Panc1 (cell line): Measurements from ENCODE around the gene TTC24. TPM values are rescaled to one million over a fixed set of nuclear protein-coding genes. Genes with fewer than 3 reads are reported as not detected.

Source experiments
- ATAC-seq: fragments of 200-7000 bp; cut with Tn5 transposase; 2 replicates; pipeline ENCODE4 v1.9.1; 2020; ENCODE audit warnings: mild to moderate bottlenecking, moderate library complexity
- BruUV-seq: library from RNA; stranded (reverse); fragments of 400-500 nt; replicated peaks from 2 replicates; lab custom pipeline; 2021; lab: Mats Ljungman, UMichigan
- CTCF ChIA-PET: fragments of 300-600 bp; sonication (Branson Sonifier 250); formaldehyde crosslinking; loops from one replicate; lab custom pipeline; 2022; ENCODE audit warnings: antibody characterized with exemption; lab: Charles Lee
- POLR2A ChIA-PET: fragments of 300-600 bp; sonication (Branson Sonifier 250); formaldehyde crosslinking; loops from one replicate; lab custom pipeline; 2022; ENCODE audit warnings: antibody characterized with exemption; lab: Charles Lee
- DNase-seq: peaks from one replicate; pipeline ENCODE4 v3.0.0-alpha.2; 2010; ENCODE audit warnings: low read depth, low spot score
- H3K27ac ChIP-seq: 2 replicates; pipeline ENCODE4 v1.5.1; 2011; ENCODE audit warnings: mild to moderate bottlenecking, low read length, inconsistent platforms
- H3K27me3 ChIP-seq: fragments of 200-500 bp; sonication (Bioruptor generic); 2 replicates; pipeline ENCODE4 v1.6.0; 2014; ENCODE audit warnings: low read length, inconsistent platforms; ENCODE audit not compliant: control insufficient read depth, insufficient read depth
- H3K36me3 ChIP-seq: fragments of 200-500 bp; sonication (Bioruptor generic); 2 replicates; pipeline ENCODE4 v1.5.1; 2014; ENCODE audit warnings: inconsistent platforms, mild to moderate bottlenecking, low read length, moderate library complexity; ENCODE audit not compliant: control insufficient read depth, insufficient read depth
- H3K4me1 ChIP-seq: 2 replicates; pipeline ENCODE4 v1.5.1; 2011; ENCODE audit warnings: inconsistent platforms, mild to moderate bottlenecking, low read length, moderate library complexity; ENCODE audit not compliant: control insufficient read depth, insufficient read depth
- H3K4me3 ChIP-seq, 2 experiments: 2 replicates each; pipeline ENCODE4 v1.5.1; 2011 to 2012; ENCODE audit warnings: low read depth in 2 of 2, low read length in 2 of 2, mild to moderate bottlenecking in 2 of 2, inconsistent platforms in 1 of 2, moderate library complexity in 1 of 2
- H3K9me3 ChIP-seq: fragments of 200-500 bp; sonication (Bioruptor generic); 2 replicates; pipeline ENCODE4 v1.5.1; 2014; ENCODE audit warnings: low read depth, mild to moderate bottlenecking, inconsistent platforms, low read length, moderate library complexity; ENCODE audit not compliant: control insufficient read depth, insufficient read depth
- POLR2AphosphoS5 ChIP-seq: IDR thresholded peaks from 2 replicates; pipeline ENCODE4 v1.6.1; 2012; ENCODE audit warnings: mild to moderate bottlenecking, low read depth, low read length, moderate library complexity
- SIN3A ChIP-seq: IDR thresholded peaks from 2 replicates; pipeline ENCODE4 v1.6.1; 2012; ENCODE audit warnings: low read depth, mild to moderate bottlenecking, low read length, moderate library complexity, borderline replicate concordance; ENCODE audit not compliant: insufficient read depth
- TCF7L2 ChIP-seq: IDR thresholded peaks from 2 replicates; pipeline ENCODE4 v1.6.1; 2011; ENCODE audit warnings: mild to moderate bottlenecking, low read depth, low read length, inconsistent platforms
- in situ Hi-C: cut with HindIII; loops from 2 replicates; pipeline ENCODE4 v1.10.0; 2016; ENCODE audit warnings: low sequenced_read_pairs, low pct_unique_long_range_greater_than_20kb
- intact Hi-C: fragments of 100-400 bp; cut with micrococcal nuclease; formaldehyde crosslinking; loops from one replicate; pipeline ENCODE4 v1.10.0; 2022; ENCODE audit not compliant: unreplicated experiment
- total RNA-seq: library from RNA; stranded (reverse); gene quantifications from one replicate; pipeline ENCODE4 v1.2.1, GENCODE V29; 2021; ENCODE audit not compliant: unreplicated experiment
- TF ChIP-seq, protein P1 (sequence below): fragments of 450-650 bp; IDR thresholded peaks from 2 replicates; pipeline ENCODE4 v1.5.1; 2017; ENCODE audit warnings: mild to moderate bottlenecking
- TF ChIP-seq, protein P2 (sequence below), 2 experiments: IDR thresholded peaks; 2 replicates each; pipeline ENCODE4 v1.6.1; 2011 to 2012; ENCODE audit warnings: low read depth in 2 of 2, control low read depth in 1 of 2, low read length in 1 of 2, mild to moderate bottlenecking in 1 of 2, moderate library complexity in 1 of 2; ENCODE audit not compliant: insufficient read depth in 1 of 2

Gene TTC24
- total RNA-seq, 1 experiment from 2014 or later, result not detected

DNA sequence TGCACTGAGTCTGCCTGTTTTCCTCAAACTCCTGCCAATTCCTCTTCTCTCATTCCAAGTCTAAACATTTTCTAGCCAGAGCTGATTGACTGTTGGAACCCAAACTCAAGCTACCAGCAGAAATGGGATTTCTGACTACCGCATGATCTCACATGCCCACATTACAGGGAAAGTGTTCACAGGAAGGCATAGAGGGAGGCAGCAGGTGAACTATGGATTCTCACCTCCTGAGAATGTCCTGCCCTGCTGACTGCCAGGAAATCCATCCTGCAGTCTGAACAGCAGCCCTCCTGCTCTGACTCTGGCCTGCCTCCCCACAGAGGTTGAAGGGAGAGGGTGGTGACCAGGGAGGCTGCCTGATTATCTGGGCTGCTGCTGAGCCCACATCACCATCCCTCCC is 29.7 kb upstream of the TTC24 start:
- in situ Hi-C loops, result no loop called here
- ChIA-PET CTCF (interaction anchor here (0.9 kb wide), 1 partner anchor 60 kb away, joined by 4 read pairs; no protein-coding TSS in a partner anchor), POLR2A (no interaction called here)
- no peak for DNase-seq
- intact Hi-C loops, result no loop called here
- TF ChIP-seq SIN3A (no peak), POLR2AphosphoS5 (no peak), TCF7L2 (no peak)
- TF ChIP-seq, protein P1, sequence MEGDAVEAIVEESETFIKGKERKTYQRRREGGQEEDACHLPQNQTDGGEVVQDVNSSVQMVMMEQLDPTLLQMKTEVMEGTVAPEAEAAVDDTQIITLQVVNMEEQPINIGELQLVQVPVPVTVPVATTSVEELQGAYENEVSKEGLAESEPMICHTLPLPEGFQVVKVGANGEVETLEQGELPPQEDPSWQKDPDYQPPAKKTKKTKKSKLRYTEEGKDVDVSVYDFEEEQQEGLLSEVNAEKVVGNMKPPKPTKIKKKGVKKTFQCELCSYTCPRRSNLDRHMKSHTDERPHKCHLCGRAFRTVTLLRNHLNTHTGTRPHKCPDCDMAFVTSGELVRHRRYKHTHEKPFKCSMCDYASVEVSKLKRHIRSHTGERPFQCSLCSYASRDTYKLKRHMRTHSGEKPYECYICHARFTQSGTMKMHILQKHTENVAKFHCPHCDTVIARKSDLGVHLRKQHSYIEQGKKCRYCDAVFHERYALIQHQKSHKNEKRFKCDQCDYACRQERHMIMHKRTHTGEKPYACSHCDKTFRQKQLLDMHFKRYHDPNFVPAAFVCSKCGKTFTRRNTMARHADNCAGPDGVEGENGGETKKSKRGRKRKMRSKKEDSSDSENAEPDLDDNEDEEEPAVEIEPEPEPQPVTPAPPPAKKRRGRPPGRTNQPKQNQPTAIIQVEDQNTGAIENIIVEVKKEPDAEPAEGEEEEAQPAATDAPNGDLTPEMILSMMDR, result no peak
- TF ChIP-seq, protein P2, sequence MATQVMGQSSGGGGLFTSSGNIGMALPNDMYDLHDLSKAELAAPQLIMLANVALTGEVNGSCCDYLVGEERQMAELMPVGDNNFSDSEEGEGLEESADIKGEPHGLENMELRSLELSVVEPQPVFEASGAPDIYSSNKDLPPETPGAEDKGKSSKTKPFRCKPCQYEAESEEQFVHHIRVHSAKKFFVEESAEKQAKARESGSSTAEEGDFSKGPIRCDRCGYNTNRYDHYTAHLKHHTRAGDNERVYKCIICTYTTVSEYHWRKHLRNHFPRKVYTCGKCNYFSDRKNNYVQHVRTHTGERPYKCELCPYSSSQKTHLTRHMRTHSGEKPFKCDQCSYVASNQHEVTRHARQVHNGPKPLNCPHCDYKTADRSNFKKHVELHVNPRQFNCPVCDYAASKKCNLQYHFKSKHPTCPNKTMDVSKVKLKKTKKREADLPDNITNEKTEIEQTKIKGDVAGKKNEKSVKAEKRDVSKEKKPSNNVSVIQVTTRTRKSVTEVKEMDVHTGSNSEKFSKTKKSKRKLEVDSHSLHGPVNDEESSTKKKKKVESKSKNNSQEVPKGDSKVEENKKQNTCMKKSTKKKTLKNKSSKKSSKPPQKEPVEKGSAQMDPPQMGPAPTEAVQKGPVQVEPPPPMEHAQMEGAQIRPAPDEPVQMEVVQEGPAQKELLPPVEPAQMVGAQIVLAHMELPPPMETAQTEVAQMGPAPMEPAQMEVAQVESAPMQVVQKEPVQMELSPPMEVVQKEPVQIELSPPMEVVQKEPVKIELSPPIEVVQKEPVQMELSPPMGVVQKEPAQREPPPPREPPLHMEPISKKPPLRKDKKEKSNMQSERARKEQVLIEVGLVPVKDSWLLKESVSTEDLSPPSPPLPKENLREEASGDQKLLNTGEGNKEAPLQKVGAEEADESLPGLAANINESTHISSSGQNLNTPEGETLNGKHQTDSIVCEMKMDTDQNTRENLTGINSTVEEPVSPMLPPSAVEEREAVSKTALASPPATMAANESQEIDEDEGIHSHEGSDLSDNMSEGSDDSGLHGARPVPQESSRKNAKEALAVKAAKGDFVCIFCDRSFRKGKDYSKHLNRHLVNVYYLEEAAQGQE (IDR thresholded peaks at IDR 0.05; ENCODE audit: insufficient read depth in 1 of 2, low read depth in 2 of 2, low read length in 1 of 2), result no peak
- no peaks in the 10 kb centered on the region for H3K4me1 ChIP-seq
- no peaks in the 10 kb centered on the region for H3K27me3 ChIP-seq
- ATAC-seq, result no peak
- no peaks in the 10 kb centered on the region; the same call in 1 of the 2 replicates for H3K36me3 ChIP-seq
- no peak overlapping the region for H3K27ac ChIP-seq
- BruUV-seq, result no TSS peak
- H3K4me3 ChIP-seq, result no peak overlapping the region
- no peaks in the 10 kb centered on the region for H3K9me3 ChIP-seq

DNA sequence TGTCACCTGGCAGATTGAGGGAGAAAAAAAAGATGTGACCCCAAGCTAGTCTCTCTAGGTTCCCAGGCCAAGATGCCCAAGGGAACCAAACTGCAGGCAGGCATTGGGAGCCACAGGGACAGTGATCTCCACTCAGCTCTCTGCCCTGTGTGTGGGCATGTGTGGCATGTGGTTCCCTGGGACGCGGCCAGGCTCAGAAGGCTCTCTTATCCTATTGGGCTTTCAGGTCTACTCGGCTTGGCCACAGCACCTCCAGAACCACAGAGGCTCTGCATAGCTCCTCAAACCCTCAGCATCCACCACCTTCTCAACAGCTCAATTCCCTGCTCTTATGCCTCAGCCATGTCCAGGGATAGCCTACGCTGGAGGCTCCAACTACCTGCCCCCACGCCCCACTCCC is 29.2 kb upstream of the TTC24 start:
- no peak overlapping the region for H3K27ac ChIP-seq
- H3K4me3 ChIP-seq, result no peak overlapping the region
- ChIA-PET CTCF (interaction anchor here (0.9 kb wide), 1 partner anchor 60 kb away, joined by 4 read pairs; no protein-coding TSS in a partner anchor), POLR2A (no interaction called here)
- no peaks in the 10 kb centered on the region; the same call in 1 of the 2 replicates for H3K36me3 ChIP-seq
- no peaks in the 10 kb centered on the region for H3K9me3 ChIP-seq
- ATAC-seq (no peak), DNase-seq (no peak)
- in situ Hi-C loops, result no loop called here
- intact Hi-C loops, result no loop called here
- BruUV-seq, result no TSS peak
- H3K27me3 ChIP-seq, result no peaks in the 10 kb centered on the region
- TF ChIP-seq, protein P2 (IDR thresholded peaks at IDR 0.05; ENCODE audit: insufficient read depth in 1 of 2, low read depth in 2 of 2, low read length in 1 of 2), result no peak
- no peak for TF ChIP-seq SIN3A
- TF ChIP-seq POLR2AphosphoS5, result no peak
- TF ChIP-seq, protein P1, result no peak
- no peak for TF ChIP-seq TCF7L2
- no peaks in the 10 kb centered on the region for H3K4me1 ChIP-seq
